Mucosa of descending colon (tissue), 3 donors: Measurements from ENCODE around the gene ZDHHC21. TPM values are rescaled to one million over a fixed set of nuclear protein-coding genes. Genes with fewer than 3 reads are reported as not detected.
"Not testable (repeated sequence)": the region's sequence is repeated elsewhere in the genome, so short reads cannot be mapped to it uniquely, and the experiment has no call there.

Experiments
- ATAC-seq: fragments of 200-7000 bp; cut with Tn5 transposase; one replicate; pipeline ENCODE4 v1.9.1; 2020; ENCODE audit warnings: mild to moderate bottlenecking, moderate library complexity
- DNase-seq, 3 donors: peaks; one replicate each; pipeline ENCODE4 v3.0.0-alpha.2; 2020
- H3K36me3 ChIP-seq: fragments of 200-600 bp; one replicate; pipeline ENCODE4 v1.8.0; 2021; ENCODE audit warnings: low read depth, mild to moderate bottlenecking
- H3K4me1 ChIP-seq: fragments of 200-600 bp; one replicate; pipeline ENCODE4 v1.8.0; 2021; ENCODE audit warnings: low read depth, mild to moderate bottlenecking
- H3K4me3 ChIP-seq: fragments of 200-600 bp; one replicate; pipeline ENCODE4 v1.8.0; 2021; ENCODE audit warnings: mild to moderate bottlenecking
- H3K9me3 ChIP-seq: fragments of 200-600 bp; one replicate; pipeline ENCODE4 v1.8.0; 2021; ENCODE audit warnings: mild to moderate bottlenecking
- CTCF ChIP-seq: fragments of 200-600 bp; IDR thresholded peaks from one replicate; pipeline ENCODE4 v1.8.0; 2022; ENCODE audit warnings: antibody characterized with exemption, mild to moderate bottlenecking
- intact Hi-C, 2 donors: fragments of 100-400 bp; cut with DNase I in 1 of 2; cut with micrococcal nuclease in 1 of 2; formaldehyde crosslinking; loops; one replicate each; pipeline versions ENCODE4 v1.11.0 to v1.11.1; 2022; cut with DNase I, micrococcal nuclease
- total RNA-seq, 3 donors: library from RNA; stranded (reverse); fragmentation: NEBNext Ultra II Directional in 2 of 3; extraction: Animal tissue kit (Norgen Biotek cat#: 25700) in 2 of 3; gene quantifications; one replicate each; pipeline versions ENCODE4 v1.2.1 to v1.2.4, GENCODE V29; 2021 to 2023
- donor health status: DM: no; HTN: no; CAD: no; lungs with moderate emphysema.
- donor health status: DM: no; HTN: no; CAD: no.
- donor health status: DM: no; HTN: yes; CAD: no.

Gene ZDHHC21
- total RNA-seq, 3 donors from 2014 or later: 11.5 to 16.7 (median 16.6) TPM

- DNase-seq: peak in 2 of 3 donors; percentile 34 to 63
- no peaks in the 10 kb centered on the region for H3K9me3 ChIP-seq
- intact Hi-C loops: no loop called here
- TF ChIP-seq CTCF: no peak
- ATAC-seq: peak; percentile 74
- peak overlapping the region; percentile 71 for H3K4me3 ChIP-seq
- H3K36me3 ChIP-seq: no peaks in the 10 kb centered on the region
- peaks cover 7% of the 10 kb centered on the region for H3K4me1 ChIP-seq
Observed at GRCh38 chr9:14692470-14693250, 572 bp downstream of the ZDHHC21 start.

DNA sequence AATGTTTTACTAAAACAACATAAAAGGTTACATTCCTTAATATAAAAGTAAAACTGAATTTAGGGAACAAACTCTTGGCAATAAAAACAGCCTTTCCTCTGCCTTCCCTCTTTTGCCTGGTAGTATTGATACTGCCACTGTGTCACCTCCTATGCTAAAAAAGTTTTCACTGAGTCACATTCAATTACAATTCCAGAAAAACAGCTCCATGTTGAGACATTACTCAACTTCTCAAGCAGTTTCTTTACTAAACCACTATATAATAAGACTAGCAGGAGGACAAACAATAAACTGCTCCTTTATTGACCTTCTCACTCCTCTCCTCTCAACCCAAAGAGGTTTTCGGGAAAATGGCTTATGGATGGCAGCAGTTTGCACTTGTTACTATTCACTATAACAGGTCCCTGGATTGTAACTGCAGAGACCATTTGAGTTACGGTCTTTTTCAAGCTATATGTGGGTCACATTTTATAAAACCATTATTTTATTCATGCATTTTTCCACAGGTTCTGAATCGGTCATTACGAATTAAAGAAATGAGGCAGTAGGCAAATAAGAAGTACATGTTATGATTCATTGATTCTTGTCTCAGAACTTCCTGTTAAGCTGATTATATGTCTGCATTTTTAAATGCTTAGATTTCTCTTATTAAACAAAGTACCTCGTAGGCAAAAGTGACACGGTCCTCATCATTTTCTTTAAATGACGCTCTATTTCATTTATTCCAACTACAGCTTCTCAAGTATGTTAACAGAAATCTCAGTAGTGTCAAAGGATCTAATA lies 2.1 kb downstream of the ZDHHC21 start:
- no peak for ATAC-seq
- intact Hi-C loops: no loop called here

DNA sequence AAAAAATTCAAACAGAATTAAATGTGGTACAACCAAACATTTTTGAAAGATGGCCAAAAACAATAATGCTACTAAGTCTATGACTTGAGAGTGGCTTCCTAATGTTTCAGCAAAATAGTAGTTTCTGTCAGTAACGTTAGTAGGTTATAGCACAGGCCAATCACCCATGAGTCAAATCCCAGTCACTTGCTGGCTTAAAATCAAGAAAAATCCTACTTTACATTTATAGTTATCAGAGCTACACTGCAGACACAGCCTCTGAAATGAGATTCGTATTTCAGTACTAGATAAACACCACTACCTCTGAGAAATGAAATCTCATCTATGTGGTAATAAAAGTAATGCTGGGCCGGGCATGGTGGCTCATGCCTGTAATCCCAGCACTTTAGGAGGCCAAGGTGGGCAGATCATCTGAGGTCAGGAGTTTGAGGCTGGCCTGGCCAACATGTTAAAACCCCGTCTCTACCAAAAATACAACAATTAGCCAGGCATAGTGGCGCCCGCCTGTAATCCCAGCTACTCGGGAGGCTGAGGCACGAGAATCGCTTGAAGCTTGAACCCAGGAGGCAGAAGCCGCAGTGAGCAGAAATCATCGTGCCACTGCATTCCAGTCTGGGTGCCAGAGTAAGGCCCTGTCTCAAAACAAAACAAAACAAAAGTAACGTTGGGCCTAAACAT lies 6.1 kb downstream of the ZDHHC21 start:
- intact Hi-C loops: no loop called here
- ATAC-seq (no peak), DNase-seq (peak in 1 of 3 donors; percentile 27)
- Histone ChIP-seq H3K4me3 (no peak overlapping the region), H3K9me3 (no peaks in the 10 kb centered on the region), H3K4me1 (peaks cover 6% of the 10 kb centered on the region), H3K36me3 (no peaks in the 10 kb centered on the region)
- no peak for TF ChIP-seq CTCF

More for the DNA sequence above, 2.1 kb downstream of the ZDHHC21 start:
- H3K4me1 ChIP-seq: peaks cover 7% of the 10 kb centered on the region
- no peaks in the 10 kb centered on the region for H3K9me3 ChIP-seq
- H3K36me3 ChIP-seq: no peaks in the 10 kb centered on the region
- no peak for DNase-seq
- TF ChIP-seq CTCF: no peak
- no peak overlapping the region for H3K4me3 ChIP-seq

GRCh38 chr9:14686168-14686567 lies 7.1 kb downstream of the ZDHHC21 start:
- Histone ChIP-seq H3K4me3 (no peak overlapping the region), H3K4me1 (peaks cover 2% of the 10 kb centered on the region), H3K9me3 (no peaks in the 10 kb centered on the region), H3K36me3 (no peaks in the 10 kb centered on the region)
- ATAC-seq (peak; percentile 78), DNase-seq (no peak)
- TF ChIP-seq CTCF: no peak
- intact Hi-C loops: no loop called here

DNA sequence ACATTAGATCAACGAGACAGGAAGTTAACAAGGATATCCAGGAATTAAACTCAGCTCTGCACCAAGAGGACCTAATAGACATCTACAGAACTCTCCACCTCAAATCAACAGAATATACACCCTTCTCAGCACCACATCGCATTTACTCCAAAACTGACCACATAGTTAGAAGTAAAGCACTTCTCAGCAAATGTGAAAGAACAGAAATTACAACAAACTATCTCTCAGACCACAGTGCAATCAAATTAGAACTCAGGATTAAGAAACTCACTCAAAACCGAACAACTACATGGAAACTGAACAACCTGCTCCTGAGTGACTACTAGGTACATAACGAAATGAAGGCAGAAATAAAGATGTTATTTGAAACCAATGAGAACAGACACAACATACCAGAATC lies 10.6 kb downstream of the ZDHHC21 start:
- intact Hi-C loops, DNase-seq, ATAC-seq, H3K36me3 ChIP-seq, H3K9me3 ChIP-seq, H3K4me3 ChIP-seq, H3K4me1 ChIP-seq: not testable (repeated sequence)
